HG03520 (cell line): ENCODE measurements around the gene SHC4.
"Not testable (repeated sequence)": the region's sequence is repeated elsewhere in the genome, so short reads cannot be mapped to it uniquely, and the experiment has no call there.

Experiments used
- ATAC-seq: cut with Tn5 transposase; IDR thresholded peaks from one replicate; pipeline ENCODE4 v1.9.1; 2021; ENCODE audit warnings: mild to moderate bottlenecking, moderate library complexity; ENCODE audit not compliant: unreplicated experiment

The SHC4 gene

DNA sequence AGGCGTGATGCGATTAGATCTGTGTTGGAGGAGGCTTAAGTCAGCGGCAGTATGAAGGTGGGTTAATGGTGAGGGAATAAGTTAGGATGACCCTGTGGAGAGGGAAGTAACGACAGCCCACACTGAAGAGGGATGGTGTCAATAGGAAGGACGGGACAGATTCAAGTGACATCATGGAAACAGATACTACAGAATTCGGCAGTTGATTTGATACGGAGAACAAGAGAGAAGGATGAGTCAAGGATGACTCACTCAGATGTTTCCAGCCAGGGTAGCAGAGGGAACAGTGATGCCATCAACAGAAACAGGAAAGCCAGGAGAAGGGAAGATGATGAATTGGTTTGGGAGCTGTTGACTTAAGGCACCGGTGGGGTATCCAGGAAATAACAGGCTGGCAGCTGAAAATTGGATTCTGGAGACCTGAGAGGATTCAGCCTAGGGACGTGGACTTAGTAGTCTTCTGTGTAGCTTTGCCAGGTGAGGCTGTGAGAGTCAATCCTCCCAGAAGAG, 38.0 kb downstream of the SHC4 start:
- ATAC-seq = no peak

- ATAC-seq = no peak
Measured at GRCh38 chr15:48924528-48925393, 39.0 kb downstream of the SHC4 start.

- ATAC-seq = no peak
Measured at GRCh38 chr15:48922046-48922445, 41.7 kb downstream of the SHC4 start.

- no peak for ATAC-seq
Measured at GRCh38 chr15:48916721-48917120, 47.0 kb downstream of the SHC4 start.

GRCh38 chr15:48915861-48916260, 47.9 kb downstream of the SHC4 start:
- ATAC-seq = no peak

DNA sequence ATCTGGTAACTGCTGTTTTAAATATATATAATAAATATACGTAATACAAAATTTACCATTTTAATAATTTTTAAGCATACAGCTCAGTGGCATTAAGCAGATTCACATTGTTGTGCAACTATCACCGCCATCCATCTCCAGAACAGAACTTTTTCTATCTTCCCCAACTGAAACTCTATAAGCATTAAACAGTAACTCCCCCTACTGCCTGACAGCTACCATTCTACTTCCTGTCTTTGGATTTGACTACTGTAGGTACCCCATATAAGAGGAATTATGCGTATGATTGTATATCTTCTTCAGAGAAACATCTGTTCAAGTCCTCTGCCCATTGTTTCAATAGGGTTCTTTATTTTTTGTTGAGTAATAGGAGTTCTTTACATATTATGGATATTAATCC, 49.0 kb downstream of the SHC4 start:
- ATAC-seq = no peak

DNA sequence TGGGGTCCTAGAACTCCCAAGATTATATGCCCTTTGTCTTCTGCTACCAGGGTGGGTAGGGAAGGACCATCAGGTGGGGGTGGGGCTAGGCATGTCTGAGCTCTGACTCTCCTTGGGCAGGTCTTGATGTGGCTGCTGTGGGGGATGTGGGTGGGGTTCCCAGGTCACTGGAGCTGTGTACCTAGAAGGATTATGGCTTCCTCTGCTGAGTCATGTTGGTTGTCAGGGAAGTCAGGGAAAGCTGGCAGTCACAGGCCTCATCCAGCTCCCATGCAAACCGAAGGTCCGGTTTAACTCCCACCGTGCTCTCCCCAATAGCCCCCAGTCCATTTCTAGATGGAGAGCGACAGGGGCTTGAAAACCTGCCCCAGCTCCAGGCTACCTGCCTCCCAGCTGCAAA, 50.6 kb downstream of the SHC4 start:
- no peak for ATAC-seq

GRCh38 chr15:48910554-48910953, 53.2 kb downstream of the SHC4 start:
- not testable (repeated sequence) for ATAC-seq

DNA sequence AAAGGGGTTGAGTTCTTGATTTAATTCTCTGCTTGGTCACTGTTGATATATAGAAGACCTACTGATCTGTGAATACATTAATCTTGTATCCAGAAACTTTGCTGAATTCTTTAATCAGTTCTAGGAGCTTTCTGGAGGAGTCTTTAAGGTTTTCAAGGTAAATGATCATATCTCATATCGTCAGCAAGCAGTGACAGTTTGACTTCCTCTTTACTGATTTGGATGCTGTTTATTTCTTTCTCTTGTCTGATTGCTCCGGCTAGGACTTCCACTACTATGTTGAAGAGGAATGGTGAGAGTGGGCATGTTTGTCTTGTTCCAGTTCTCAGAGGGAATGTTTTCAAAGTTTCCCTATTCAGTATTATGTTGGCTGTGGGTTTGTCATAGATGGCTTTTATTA, 54.4 kb downstream of the SHC4 start:
- not testable (repeated sequence) for ATAC-seq

- no peak for ATAC-seq
Measured at GRCh38 chr15:48905847-48906246, 57.9 kb downstream of the SHC4 start.

- ATAC-seq = no peak
Measured at GRCh38 chr15:48905216-48905615, 58.5 kb downstream of the SHC4 start.

DNA sequence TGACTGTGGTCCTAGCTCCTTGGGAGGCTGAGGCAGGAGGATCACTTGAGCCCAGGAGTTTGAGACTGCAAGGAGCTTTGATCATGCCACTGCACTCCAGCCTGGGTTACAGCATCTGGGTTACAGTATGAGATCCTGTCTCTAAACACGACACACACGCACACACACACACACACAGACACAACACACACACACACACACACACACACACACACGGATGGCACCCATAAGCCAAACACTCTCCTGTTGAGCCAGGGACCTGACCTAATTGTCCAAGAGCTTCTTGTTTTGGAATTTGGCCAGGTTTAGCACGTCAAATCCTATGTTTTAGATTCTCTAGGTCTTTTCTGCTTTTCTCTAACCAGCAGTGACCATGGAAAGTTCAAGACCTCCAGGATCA, 59.0 kb downstream of the SHC4 start:
- no peak for ATAC-seq

- ATAC-seq = no peak
Measured at GRCh38 chr15:48899793-48900192, 63.9 kb downstream of the SHC4 start.

DNA sequence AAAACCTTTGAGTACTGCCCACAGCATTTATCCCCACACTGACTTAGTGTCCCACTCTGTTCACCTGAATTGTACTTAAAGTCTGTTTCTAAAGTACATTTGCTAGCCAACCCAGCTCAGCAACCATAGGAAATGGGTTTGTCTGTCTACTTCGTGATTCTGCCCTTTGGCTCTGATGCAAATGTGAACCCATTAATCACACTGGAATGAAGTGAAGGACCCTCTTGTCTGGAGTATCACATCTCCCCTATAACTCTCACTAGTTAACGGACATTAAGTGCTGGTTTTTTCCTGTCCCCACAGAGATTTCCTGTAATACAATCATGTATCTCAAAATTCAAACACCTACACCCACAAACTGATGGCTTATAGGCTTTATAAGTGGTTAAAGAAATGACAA, 65.3 kb downstream of the SHC4 start:
- ATAC-seq = no peak

GRCh38 chr15:48898032-48898431, 65.7 kb downstream of the SHC4 start:
- no peak for ATAC-seq

DNA sequence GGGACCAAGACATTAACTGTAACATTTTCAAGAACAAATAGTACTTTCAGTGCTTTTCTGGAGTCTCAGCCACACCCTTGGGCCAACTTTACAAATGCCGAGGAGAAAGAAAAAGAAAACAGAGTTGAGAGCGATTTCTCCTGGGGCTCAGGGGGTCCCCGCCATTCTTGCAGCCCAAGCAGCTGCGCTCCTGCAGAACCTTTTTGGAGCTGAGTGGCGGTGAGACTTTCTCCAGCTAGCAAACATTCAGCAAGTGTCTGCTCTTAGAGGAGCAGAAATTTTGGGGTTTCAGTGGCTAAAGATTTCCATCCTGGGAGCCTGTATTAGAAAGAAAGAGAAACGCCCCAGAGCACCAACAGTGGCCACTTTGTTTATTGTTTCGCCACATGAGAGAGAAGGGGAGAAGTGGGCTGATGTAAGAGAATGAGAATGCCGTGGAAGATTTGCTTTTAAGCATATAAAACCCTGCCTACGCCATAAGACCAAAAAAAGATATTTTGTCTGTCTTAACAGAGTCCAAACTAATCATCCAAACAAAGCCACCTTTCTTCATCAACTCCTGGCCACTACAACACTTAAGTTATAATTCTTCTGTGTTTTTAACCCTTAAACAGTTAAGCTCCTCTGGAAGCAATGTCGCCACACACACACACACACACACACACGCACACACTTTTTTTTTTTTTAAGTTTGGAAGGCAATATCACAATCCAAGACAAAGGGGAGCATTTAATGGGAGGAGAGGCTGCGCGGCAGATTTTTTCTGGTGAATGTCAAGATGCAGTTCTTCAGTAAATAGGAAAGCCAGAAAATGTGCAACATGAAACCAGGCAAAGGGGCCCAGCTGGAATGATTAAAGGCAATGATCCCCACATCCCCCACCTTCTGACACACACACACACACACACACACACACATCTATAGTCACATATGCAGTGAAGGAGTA, 66.6 kb downstream of the SHC4 start:
- ATAC-seq = no peak

GRCh38 chr15:48893311-48893710, 70.4 kb downstream of the SHC4 start:
- ATAC-seq = no peak

GRCh38 chr15:48891232-48891765, 72.4 kb downstream of the SHC4 start:
- ATAC-seq = no peak

DNA sequence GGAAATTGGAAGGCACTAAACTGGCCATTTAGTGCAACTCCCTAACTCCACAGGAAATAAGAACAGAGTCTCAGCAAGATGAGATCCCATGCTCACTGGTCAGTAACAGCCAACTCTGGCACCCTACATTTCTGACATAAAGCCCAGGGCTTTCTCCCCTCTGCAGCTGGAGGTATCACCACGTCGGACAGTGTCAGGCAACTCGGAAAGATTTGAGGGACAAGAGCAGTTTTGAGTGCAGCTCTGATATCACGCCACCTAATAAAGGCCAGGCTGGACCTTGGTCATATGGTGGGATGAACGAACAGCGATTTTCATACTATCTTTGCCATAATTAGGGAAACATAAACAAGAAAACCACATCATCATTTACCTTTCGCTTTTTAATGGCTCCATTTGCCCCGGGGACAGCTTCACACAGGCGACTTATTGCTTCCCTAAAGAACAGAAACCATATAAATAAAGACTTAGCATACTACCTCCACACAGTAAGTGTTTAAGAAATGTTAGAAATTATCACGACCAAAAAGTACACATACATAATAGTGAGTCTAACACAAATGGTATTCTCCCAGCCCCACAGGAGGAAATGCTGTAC, 73.2 kb downstream of the SHC4 start:
- no peak for ATAC-seq

GRCh38 chr15:48889925-48890324, 73.8 kb downstream of the SHC4 start:
- no peak for ATAC-seq

GRCh38 chr15:48888836-48889235, 74.9 kb downstream of the SHC4 start:
- no peak for ATAC-seq
